Duodenal mucosa (tissue), 2 donors: ENCODE measurements around the gene EDAR.

Experiments used
- H3K27ac ChIP-seq: one replicate; pipeline ENCODE4 v1.7.0; 2013; ENCODE audit warnings: low read depth, low read length
- H3K27me3 ChIP-seq, 2 donors: one replicate each; pipeline ENCODE4 v1.7.0; 2013; ENCODE audit warnings: low read length in 2 of 2, control low read depth in 1 of 2; ENCODE audit not compliant: insufficient read depth in 2 of 2, control insufficient read depth in 1 of 2
- H3K36me3 ChIP-seq, 2 donors: one replicate each; pipeline ENCODE4 v1.7.0; 2013; ENCODE audit warnings: low read length in 2 of 2, control low read depth in 1 of 2; ENCODE audit not compliant: insufficient read depth in 2 of 2, control insufficient read depth in 1 of 2
- H3K4me1 ChIP-seq, 2 donors: one replicate each; pipeline ENCODE4 v1.7.0; 2013; ENCODE audit warnings: low read length in 2 of 2, control low read depth in 1 of 2; ENCODE audit not compliant: insufficient read depth in 2 of 2, control insufficient read depth in 1 of 2
- H3K4me3 ChIP-seq, 2 donors: one replicate each; pipeline ENCODE4 v1.7.0; 2013; ENCODE audit warnings: low read length in 2 of 2, low read depth in 1 of 2
- H3K9ac ChIP-seq, 2 donors: one replicate each; pipeline ENCODE4 v1.7.0; 2013; ENCODE audit warnings: low read length in 2 of 2, low read depth in 1 of 2
- H3K9me3 ChIP-seq, 2 donors: one replicate each; pipeline ENCODE4 v1.7.0; 2013; ENCODE audit warnings: low read length in 2 of 2, control low read depth in 1 of 2; ENCODE audit not compliant: control insufficient read depth in 1 of 2

The EDAR gene

DNA sequence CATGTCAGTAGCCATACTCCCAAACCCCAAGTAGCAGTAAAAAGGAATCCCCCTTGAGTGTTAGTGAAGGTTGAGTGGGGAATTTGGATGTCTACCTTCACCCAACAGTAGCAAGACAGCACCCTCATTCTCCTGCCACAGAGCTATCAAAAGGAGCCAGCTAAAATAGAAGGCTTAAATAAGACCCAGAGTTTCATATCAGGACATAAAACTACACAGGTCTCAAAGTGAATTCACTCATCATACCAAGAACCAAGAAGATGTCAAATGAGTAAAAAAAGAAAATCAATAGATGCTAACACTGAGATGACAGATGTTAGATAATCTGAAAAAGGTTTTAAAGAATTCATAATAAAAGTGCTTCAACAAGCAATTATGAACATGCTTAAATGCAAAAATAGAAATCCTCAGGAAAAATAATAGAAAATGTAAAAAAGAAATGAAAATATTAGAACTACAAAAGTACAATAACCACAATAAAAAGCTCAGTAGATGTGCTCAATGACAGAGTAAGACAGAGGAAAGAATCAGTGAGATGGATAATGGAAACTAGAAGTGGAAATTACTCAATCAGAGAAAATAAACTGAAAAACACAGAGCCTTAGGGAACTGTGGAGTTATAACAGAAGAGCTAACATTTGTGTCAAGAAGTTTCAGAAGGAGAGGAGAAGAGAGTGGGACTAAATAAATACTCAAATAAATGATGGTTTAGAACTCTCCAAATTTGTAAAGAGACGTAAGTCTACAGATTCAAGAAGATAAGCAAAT is 90.5 kb downstream of the EDAR start:
- Histone ChIP-seq H3K27ac (no peak overlapping the region), H3K36me3 (no peaks in the 10 kb centered on the region), H3K4me3 (no peak overlapping the region), H3K4me1 (peaks cover 0 to 8% of the 10 kb centered on the region in 2 donors), H3K27me3 (no peaks in the 10 kb centered on the region), H3K9me3 (no peaks in the 10 kb centered on the region), H3K9ac (no peak overlapping the region)

- Histone ChIP-seq H3K36me3 (no peaks in the 10 kb centered on the region), H3K9ac (no peak overlapping the region), H3K27ac (no peak overlapping the region), H3K4me1 (peaks cover 0 to 8% of the 10 kb centered on the region in 2 donors), H3K9me3 (no peaks in the 10 kb centered on the region), H3K4me3 (no peak overlapping the region), H3K27me3 (no peaks in the 10 kb centered on the region)
Observed at GRCh38 chr2:108896741-108897140, 92.3 kb downstream of the EDAR start.

- H3K9ac ChIP-seq: no peak overlapping the region
- H3K9me3 ChIP-seq: peaks cover 3 to 9% of the 10 kb centered on the region in 2 donors
- no peak overlapping the region for H3K4me3 ChIP-seq
- no peak overlapping the region for H3K27ac ChIP-seq
- H3K4me1 ChIP-seq: peaks cover 0 to 8% of the 10 kb centered on the region in 2 donors
- H3K27me3 ChIP-seq: no peaks in the 10 kb centered on the region
- H3K36me3 ChIP-seq: no peaks in the 10 kb centered on the region
Observed at GRCh38 chr2:108895188-108895587, 93.8 kb downstream of the EDAR start.

- Histone ChIP-seq H3K36me3 (no peaks in the 10 kb centered on the region), H3K4me1 (peaks cover 0 to 8% of the 10 kb centered on the region in 2 donors), H3K4me3 (no peak overlapping the region), H3K9ac (no peak overlapping the region), H3K27me3 (no peaks in the 10 kb centered on the region), H3K27ac (no peak overlapping the region), H3K9me3 (peaks cover 5 to 11% of the 10 kb centered on the region in 2 donors)
Observed at GRCh38 chr2:108894766-108895165, 94.3 kb downstream of the EDAR start.

GRCh38 chr2:108893277-108893676 is 95.7 kb downstream of the EDAR start:
- H3K4me3 ChIP-seq: no peak overlapping the region
- peaks cover 0 to 8% of the 10 kb centered on the region in 2 donors for H3K4me1 ChIP-seq
- H3K27me3 ChIP-seq: no peaks in the 10 kb centered on the region
- H3K27ac ChIP-seq: no peak overlapping the region
- H3K36me3 ChIP-seq: no peaks in the 10 kb centered on the region
- H3K9me3 ChIP-seq: peaks cover 5 to 11% of the 10 kb centered on the region in 2 donors
- H3K9ac ChIP-seq: no peak overlapping the region

DNA sequence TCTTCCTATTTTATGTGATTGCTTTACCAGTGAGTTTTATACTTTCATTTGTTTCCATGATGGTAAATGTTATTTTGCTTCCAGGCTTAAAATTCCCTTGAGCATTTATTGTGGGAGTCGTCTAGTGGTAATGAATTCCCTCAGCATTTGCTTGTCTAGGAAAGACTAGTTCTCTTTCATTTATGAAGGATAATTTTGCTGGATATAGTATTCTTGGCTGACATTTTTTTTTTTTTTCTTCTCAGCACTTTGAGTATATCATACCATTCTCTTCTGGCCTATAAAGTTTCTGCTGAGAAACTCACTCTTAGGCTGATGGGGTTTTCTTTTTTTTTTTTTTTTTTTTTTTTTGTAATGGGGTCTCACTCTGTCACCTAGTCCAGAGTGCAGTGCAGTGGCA is 99.1 kb downstream of the EDAR start:
- Histone ChIP-seq H3K4me1 (peaks cover 0 to 2% of the 10 kb centered on the region in 2 donors), H3K4me3 (no peak overlapping the region), H3K36me3 (no peaks in the 10 kb centered on the region), H3K27ac (no peak overlapping the region), H3K9me3 (peaks cover 5 to 11% of the 10 kb centered on the region in 2 donors), H3K9ac (no peak overlapping the region), H3K27me3 (no peaks in the 10 kb centered on the region)

GRCh38 chr2:108884619-108885018 is 104.4 kb downstream of the EDAR start:
- Histone ChIP-seq H3K4me3 (no peak overlapping the region), H3K36me3 (no peaks in the 10 kb centered on the region), H3K27me3 (no peaks in the 10 kb centered on the region), H3K9ac (no peak overlapping the region), H3K4me1 (no peaks in the 10 kb centered on the region), H3K27ac (no peak overlapping the region), H3K9me3 (peaks cover 5 to 12% of the 10 kb centered on the region in 2 donors)

DNA sequence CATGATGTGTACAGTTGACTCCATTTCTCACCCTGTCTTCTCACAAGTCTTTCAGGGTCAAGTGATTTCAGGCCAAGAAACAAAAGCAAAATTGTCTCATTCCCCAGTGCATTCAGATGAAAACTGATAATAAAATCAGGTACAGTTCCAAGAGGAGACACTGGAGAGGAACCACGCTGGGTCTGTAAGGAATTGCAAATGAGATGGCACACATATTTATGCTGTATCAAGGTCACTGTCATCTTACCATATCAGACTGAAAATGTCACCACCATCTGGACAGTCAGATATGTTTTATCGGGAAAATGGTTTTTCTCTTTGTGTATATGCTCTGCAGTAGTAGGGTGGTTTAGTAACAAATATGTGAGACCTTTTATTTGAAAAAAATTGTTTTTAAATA is 110.7 kb downstream of the EDAR start:
- Histone ChIP-seq H3K27me3 (no peaks in the 10 kb centered on the region), H3K4me1 (no peaks in the 10 kb centered on the region), H3K9me3 (peaks cover 5 to 12% of the 10 kb centered on the region in 2 donors), H3K27ac (no peak overlapping the region), H3K36me3 (no peaks in the 10 kb centered on the region), H3K4me3 (no peak overlapping the region), H3K9ac (no peak overlapping the region)

DNA sequence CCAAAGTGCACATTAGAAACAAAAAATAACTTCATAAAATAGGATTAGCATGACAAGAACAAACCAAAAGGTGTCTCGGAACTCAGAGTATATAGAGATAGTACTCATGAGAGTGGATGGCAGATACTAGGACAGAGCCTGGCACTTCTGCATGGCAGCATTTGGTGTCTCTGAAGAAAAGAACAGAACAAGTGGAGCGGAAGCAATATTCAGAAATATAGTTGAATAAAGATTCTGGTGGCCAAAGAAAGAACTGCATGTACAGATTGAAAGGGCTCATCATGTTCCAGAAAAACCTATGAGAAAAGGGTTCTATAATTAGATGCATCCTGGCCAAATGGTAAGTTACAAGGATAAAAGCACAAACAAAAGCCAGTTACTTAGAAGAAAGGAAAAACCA is 111.5 kb downstream of the EDAR start:
- no peak overlapping the region for H3K4me3 ChIP-seq
- no peaks in the 10 kb centered on the region for H3K27me3 ChIP-seq
- no peak overlapping the region for H3K9ac ChIP-seq
- H3K27ac ChIP-seq: no peak overlapping the region
- no peaks in the 10 kb centered on the region for H3K36me3 ChIP-seq
- H3K9me3 ChIP-seq: peaks cover 5 to 12% of the 10 kb centered on the region in 2 donors
- H3K4me1 ChIP-seq: no peaks in the 10 kb centered on the region

DNA sequence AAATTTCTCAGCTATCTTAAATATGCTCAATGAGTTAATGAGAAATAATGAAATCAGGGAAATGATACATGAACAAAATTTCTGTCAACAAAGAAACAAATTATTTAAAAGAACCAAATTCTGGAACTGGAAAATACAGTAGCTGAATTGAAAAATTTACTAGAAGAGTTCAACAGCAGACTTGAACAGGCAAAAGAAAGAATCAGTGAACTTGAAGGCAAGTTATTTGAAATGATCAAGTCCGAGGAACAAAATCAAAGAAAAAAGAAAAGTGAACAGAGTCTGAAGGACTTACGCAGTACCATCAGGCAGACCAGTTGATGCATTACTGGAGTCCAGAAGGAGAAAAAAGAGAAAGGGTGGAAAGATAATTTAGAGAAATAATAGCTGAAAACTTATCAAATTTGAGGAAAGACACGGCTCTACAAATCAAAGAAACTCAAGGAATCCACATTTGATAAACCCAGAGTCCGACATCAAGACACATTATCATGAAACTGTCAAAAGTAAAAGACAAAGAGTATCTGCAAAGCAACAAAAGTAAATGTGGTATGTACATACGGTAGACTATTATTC is 118.9 kb downstream of the EDAR start:
- H3K9ac ChIP-seq: no peak overlapping the region
- H3K27ac ChIP-seq: no peak overlapping the region
- peaks cover 2 to 3% of the 10 kb centered on the region in 2 donors for H3K36me3 ChIP-seq
- no peaks in the 10 kb centered on the region for H3K27me3 ChIP-seq
- no peaks in the 10 kb centered on the region for H3K4me1 ChIP-seq
- no peak overlapping the region for H3K4me3 ChIP-seq
- peaks cover 0 to 12% of the 10 kb centered on the region in 2 donors for H3K9me3 ChIP-seq
